Kidney epithelial cell (primary cell): ENCODE results near the gene CUX1. TPM values are rescaled to one million over a fixed set of nuclear protein-coding genes. Genes with fewer than 3 reads are reported as not detected.

ENCODE experiments used
- DNase-seq: peaks from one replicate; pipeline ENCODE4 v3.0.0-alpha.2; 2010; ENCODE audit warnings: low read depth
- H3K27me3 ChIP-seq: 2 replicates; pipeline ENCODE4 v1.6.0; 2011; ENCODE audit warnings: low read length; ENCODE audit not compliant: control insufficient read depth, insufficient read depth
- H3K36me3 ChIP-seq: 2 replicates; pipeline ENCODE4 v1.5.1; 2011; ENCODE audit warnings: low read length; ENCODE audit not compliant: control insufficient read depth, insufficient read depth
- H3K4me3 ChIP-seq: 2 replicates; pipeline ENCODE4 v1.5.1; 2011; ENCODE audit warnings: low read depth, mild to moderate bottlenecking, control low read depth, low read length
- CTCF ChIP-seq: IDR thresholded peaks from 2 replicates; pipeline ENCODE4 v1.5.1; 2011; ENCODE audit warnings: mild to moderate bottlenecking, moderate library complexity, low read length, control low read depth, inconsistent platforms; ENCODE audit not compliant: insufficient read depth, poor library complexity, severe bottlenecking
- total RNA-seq: library from RNA; depleted of rRNA; stranded (reverse); fragments of >200 nt; gene quantifications from 2 replicates; pipeline ENCODE4 v1.2.3, GENCODE V29; 2015

Gene CUX1
- total RNA-seq, 1 donor from 2014 or later, result 56.7 TPM

DNA sequence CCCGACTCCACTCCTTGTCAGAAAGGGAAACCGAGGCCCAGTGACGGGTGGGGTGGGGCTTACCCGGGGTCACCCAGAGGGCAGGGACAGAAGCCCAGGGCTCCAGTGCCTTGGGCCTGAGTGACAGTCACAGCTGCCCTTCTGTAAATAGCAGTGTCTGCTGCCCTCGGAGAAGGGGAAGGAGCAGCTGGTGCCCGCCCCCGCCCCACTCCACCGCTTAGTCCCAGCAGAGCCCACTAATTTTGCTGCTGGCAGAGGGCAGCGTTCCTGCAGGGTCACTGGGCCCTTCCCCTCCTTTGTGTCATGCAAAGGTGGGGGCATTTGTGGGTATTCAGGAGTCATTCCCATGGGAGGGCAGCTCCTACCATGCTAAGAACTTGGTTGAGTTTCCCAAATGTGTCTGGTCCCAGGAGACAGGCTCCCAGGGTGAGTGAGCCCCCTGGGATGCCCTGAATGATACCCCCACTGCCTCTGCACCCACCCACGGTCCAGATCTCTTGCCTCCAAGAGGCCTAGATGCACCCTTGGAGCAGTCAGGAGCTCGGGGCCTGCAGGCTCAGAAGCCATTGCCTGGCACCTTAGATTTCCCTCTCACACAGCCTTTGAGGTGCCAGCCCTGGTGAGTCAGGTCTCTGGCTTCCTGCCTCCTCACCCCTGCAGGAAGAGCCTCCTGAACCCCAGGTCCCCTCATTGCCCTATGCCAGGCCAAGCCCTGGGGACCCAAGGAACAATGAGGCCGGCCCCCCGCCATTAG lies 486.4 kb downstream of the CUX1 start:
- no peak for DNase-seq
- Histone ChIP-seq H3K36me3 (no peaks in the 10 kb centered on the region), H3K27me3 (peaks cover 15% of the 10 kb centered on the region), H3K4me3 (no peak overlapping the region)
- TF ChIP-seq CTCF, result no peak

GRCh38 chr7:102304668-102305067 lies 487.2 kb downstream of the CUX1 start:
- Histone ChIP-seq H3K36me3 (no peaks in the 10 kb centered on the region), H3K27me3 (peaks cover 14% of the 10 kb centered on the region), H3K4me3 (no peak overlapping the region)
- no peak for TF ChIP-seq CTCF
- no peak for DNase-seq

DNA sequence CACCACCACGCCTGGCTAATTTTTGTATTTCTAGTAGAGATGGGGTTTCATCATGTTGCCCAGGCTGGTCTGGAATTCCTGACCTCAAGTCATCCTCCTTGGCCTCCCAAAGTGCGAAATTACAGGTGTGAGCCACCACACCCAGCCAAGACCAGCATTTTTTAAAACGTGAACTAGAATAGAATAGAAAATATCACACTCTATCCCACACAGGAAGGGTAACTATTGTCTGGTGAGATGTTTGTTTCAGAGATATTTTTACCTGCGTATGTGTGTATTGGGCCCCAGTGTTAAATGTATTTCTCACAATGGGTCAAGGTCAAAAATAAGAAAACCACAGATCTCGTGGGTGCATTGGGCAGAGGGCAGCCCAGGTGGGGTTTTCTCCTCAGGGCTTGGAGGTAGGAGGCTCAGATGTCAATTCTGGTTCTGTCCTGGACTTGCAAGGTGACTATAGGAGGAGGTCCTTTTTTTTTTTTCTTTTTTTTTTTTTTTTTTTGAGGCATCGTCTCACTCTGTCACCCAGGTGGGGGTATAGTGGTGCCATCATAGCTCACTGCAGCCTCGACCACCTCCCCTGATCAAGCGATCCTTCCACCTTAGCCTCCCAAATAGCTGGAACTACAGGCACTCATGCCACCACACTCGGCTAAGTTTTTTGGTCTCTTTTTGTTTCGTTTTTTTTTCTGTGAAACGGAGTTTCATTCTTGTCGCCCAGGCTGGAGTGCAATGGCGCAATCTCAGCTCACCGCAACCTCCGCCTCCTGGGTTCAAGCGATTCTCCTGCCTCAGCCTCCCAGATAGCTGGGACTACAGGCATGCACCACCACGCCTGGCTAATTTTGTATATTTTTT lies 488.2 kb downstream of the CUX1 start:
- no peak for TF ChIP-seq CTCF
- no peaks in the 10 kb centered on the region for H3K36me3 ChIP-seq
- no peak for DNase-seq
- peaks cover 6% of the 10 kb centered on the region for H3K27me3 ChIP-seq
- H3K4me3 ChIP-seq, result no peak overlapping the region

DNA sequence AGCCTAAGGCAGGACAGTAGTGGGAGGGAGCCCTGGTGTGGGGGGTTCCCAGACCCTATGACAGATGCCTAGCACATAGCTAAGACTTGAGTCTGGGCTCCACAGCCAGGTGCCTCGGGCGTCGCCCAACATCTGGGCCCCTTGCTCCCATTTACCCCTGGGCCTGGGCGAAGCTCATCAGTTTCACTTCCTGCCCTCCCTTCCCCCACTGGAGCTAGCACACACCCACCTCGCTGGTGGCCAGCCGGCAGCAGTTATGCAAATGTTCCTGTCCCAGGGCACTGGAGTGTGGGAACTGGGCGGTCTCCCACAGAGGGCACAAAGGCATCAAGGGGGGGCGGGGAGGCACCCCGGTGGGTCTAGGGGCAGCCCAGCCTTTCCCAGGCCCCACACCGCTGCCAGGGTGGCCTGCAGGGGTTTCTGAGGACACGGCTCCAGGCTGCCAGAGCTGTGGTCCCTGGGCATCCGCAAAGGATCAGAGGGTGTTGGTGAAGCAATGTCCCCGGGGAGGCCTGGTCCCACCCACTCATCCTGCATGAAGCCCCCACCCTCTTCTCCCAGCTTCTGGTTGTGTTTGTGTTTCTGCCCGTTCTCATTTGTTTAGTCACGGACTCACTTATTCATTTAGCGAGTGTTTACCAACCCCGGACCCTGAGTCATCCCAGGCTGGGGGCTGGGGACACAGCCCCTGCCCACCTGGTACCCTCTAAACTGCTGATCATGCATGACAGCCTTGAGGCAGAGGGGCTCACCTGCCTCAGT lies 489.7 kb downstream of the CUX1 start:
- DNase-seq, result peak; percentile 69
- TF ChIP-seq CTCF, result no peak
- no peak overlapping the region for H3K4me3 ChIP-seq
- H3K27me3 ChIP-seq, result no peaks in the 10 kb centered on the region
- H3K36me3 ChIP-seq, result no peaks in the 10 kb centered on the region

GRCh38 chr7:102310414-102310815 lies 493.0 kb downstream of the CUX1 start:
- no peak overlapping the region for H3K4me3 ChIP-seq
- TF ChIP-seq CTCF, result no peak
- DNase-seq, result no peak
- H3K36me3 ChIP-seq, result no peaks in the 10 kb centered on the region
- H3K27me3 ChIP-seq, result no peaks in the 10 kb centered on the region
